B cell (primary cell): Measurements from ENCODE around the gene KIF26B. TPM values are rescaled to one million over a fixed set of nuclear protein-coding genes. Genes with fewer than 3 reads are reported as not detected.
A peak's percentile ranks its signal among the peaks of the same experiment; 100 is the strongest.

ENCODE experiments used
- ATAC-seq: fragments of 200-7000 bp; cut with Tn5 transposase; one replicate; pipeline ENCODE4 v1.10.0; 2021; ENCODE audit warnings: low read depth, mild to moderate bottlenecking, moderate number of reproducible peaks, moderate library complexity
- CTCF ChIA-PET: fragments of 350-600 bp; sonication (Branson Sonifier 250); formaldehyde crosslinking; loops from one replicate; lab custom pipeline; 2021; ENCODE audit warnings: antibody characterized with exemption, inconsistent platforms; lab: Charles Lee
- POLR2A ChIA-PET: fragments of 350-600 bp; sonication (Branson Sonifier 250); formaldehyde crosslinking; loops from one replicate; lab custom pipeline; 2021; ENCODE audit warnings: antibody characterized with exemption; lab: Charles Lee
- DNase-seq: peaks from one replicate; pipeline ENCODE4 v3.0.0; 2013
- H2AFZ ChIP-seq: 2 replicates; pipeline ENCODE4 v1.6.1; 2012; ENCODE audit warnings: mild to moderate bottlenecking, low read depth, low read length; ENCODE audit not compliant: insufficient read depth, poor library complexity, severe bottlenecking
- H3K27ac ChIP-seq, 2 donors: 1 replicate in 1 of 2; 2 replicates in 1 of 2; pipeline ENCODE4 v1.5.1; 2012 to 2013; ENCODE audit warnings: low read length in 2 of 2, mild to moderate bottlenecking in 2 of 2, moderate library complexity in 1 of 2
- H3K27me3 ChIP-seq, 4 experiments: fragments of 200-600 bp in 1 of 4; sonication (generic) in 1 of 4; replicated peaks in 1 of 4; 1 replicate in 2 of 4; 2 replicates in 2 of 4; pipeline versions ENCODE4 v1.6.1 to v1.7.0; 2013 to 2016; ENCODE audit warnings: low read length in 3 of 4, mild to moderate bottlenecking in 2 of 4, mixed read lengths in 1 of 4, moderate library complexity in 1 of 4; ENCODE audit not compliant: insufficient read depth in 4 of 4, control insufficient read depth in 3 of 4; ENCODE audit errors: control extremely low read depth in 1 of 4
- H3K36me3 ChIP-seq, 2 experiments: replicated peaks in 1 of 2; 1 replicate in 1 of 2; 2 replicates in 1 of 2; pipeline versions ENCODE4 v1.6.1 to v1.7.1; 2013; ENCODE audit warnings: low read length in 1 of 2; ENCODE audit not compliant: insufficient read depth in 2 of 2, control insufficient read depth in 1 of 2; ENCODE audit errors: control extremely low read depth in 1 of 2, extremely low read depth in 1 of 2
- H3K4me1 ChIP-seq, 2 donors: fragments of 200-600 bp in 1 of 2; sonication (generic) in 1 of 2; 1 replicate in 1 of 2; 2 replicates in 1 of 2; pipeline versions ENCODE4 v1.5.1 to v1.6.1; 2013 to 2017; ENCODE audit warnings: low read length in 2 of 2; ENCODE audit not compliant: control insufficient read depth in 2 of 2, insufficient read depth in 2 of 2
- H3K4me2 ChIP-seq: replicated peaks from 2 replicates; pipeline ENCODE3; 2012; ENCODE audit warnings: mild to moderate bottlenecking, low read depth, low read length; ENCODE audit not compliant: poor library complexity, severe bottlenecking
- H3K4me3 ChIP-seq, 5 experiments: fragments of 200-600 bp in 1 of 5; sonication (generic) in 1 of 5; 1 replicate in 3 of 5; 2 replicates in 2 of 5; pipeline versions ENCODE4 v1.5.1 to v1.7.0; 2011 to 2016; ENCODE audit warnings: low read length in 4 of 5, mild to moderate bottlenecking in 4 of 5, low read depth in 2 of 5, control low read depth in 1 of 5, moderate library complexity in 1 of 5; ENCODE audit not compliant: insufficient read depth in 1 of 5; ENCODE audit errors: control extremely low read depth in 1 of 5, extremely low read depth in 1 of 5
- H3K79me2 ChIP-seq: fragments of 200-600 bp; sonication (generic); one replicate; pipeline ENCODE4 v1.6.0; 2016; ENCODE audit warnings: low read length; ENCODE audit not compliant: control insufficient read depth, insufficient read depth
- H3K9ac ChIP-seq: fragments of 200-600 bp; sonication (generic); 2 replicates; pipeline ENCODE4 v1.6.1; 2017; ENCODE audit warnings: mild to moderate bottlenecking, low read length, moderate library complexity
- H3K9me3 ChIP-seq, 3 donors: one replicate each; pipeline versions ENCODE4 v1.6.1 to v1.7.1; 2013; ENCODE audit warnings: low read length in 2 of 3; ENCODE audit not compliant: control insufficient read depth in 2 of 3, insufficient read depth in 1 of 3; ENCODE audit errors: control extremely low read depth in 1 of 3
- H4K20me1 ChIP-seq: 2 replicates; pipeline ENCODE4 v1.6.0; 2012; ENCODE audit warnings: mild to moderate bottlenecking, low read length; ENCODE audit not compliant: insufficient read depth, control insufficient read depth, poor library complexity, severe bottlenecking
- H3K27ac Mint-ChIP-seq: one replicate; pipeline ENCODE4 v1.8.0; 2021; ENCODE audit warnings: mixed read lengths
- H3K27me3 Mint-ChIP-seq: one replicate; pipeline ENCODE4 v1.8.0; 2021; ENCODE audit warnings: mixed read lengths
- H3K4me1 Mint-ChIP-seq: one replicate; pipeline ENCODE4 v1.8.0; 2021; ENCODE audit warnings: mixed read lengths
- H3K4me3 Mint-ChIP-seq: one replicate; pipeline ENCODE4 v1.8.0; 2021; ENCODE audit warnings: mixed read lengths
- H3K9me3 Mint-ChIP-seq: one replicate; pipeline ENCODE4 v1.8.0; 2022; ENCODE audit warnings: mixed read lengths; ENCODE audit not compliant: insufficient read depth
- EZH2 ChIP-seq: IDR thresholded peaks from 2 replicates; pipeline ENCODE4 v1.6.1; 2012; ENCODE audit warnings: borderline replicate concordance, low read depth, mild to moderate bottlenecking, moderate library complexity, low read length; ENCODE audit not compliant: insufficient read depth, poor library complexity, severe bottlenecking
- WGBS: methylation state at CpG from one replicate; pipeline ENCODE4 v1.1.5; 2013; ENCODE audit warnings: missing lambda C conversion rate; ENCODE audit not compliant: insufficient coverage; 5-methylcytosine and 5-hydroxymethylcytosine counted together
- intact Hi-C: fragments of 100-400 bp; cut with micrococcal nuclease; formaldehyde crosslinking; loops from one replicate; pipeline ENCODE4 v1.10.0; 2022
- polyA plus RNA-seq: library from polyadenylated mRNA; depleted of rRNA; stranded (reverse); fragments of >200 nt; gene quantifications from 2 replicates; pipeline ENCODE4 v1.2.3, GENCODE V29; 2012
- total RNA-seq, 2 donors: library from RNA; stranded (reverse); fragments of 120-200 nt in 1 of 2; gene quantifications; 1 replicate in 1 of 2; 2 replicates in 1 of 2; pipeline versions ENCODE4 v1.2.3 to v1.2.4, GENCODE V29; 2013 to 2022
- TF ChIP-seq, protein P1 (sequence below): fragments of 200-600 bp; IDR thresholded peaks from one replicate; pipeline ENCODE4 v1.8.0; 2022; ENCODE audit warnings: antibody characterized with exemption, mild to moderate bottlenecking

The KIF26B gene
- total and polyA plus RNA-seq, 2 donors (not counting 1 experiment from before 2014, with no cell fraction given) = 0.62 TPM; not detected in 1

- H3K27me3 ChIP-seq = peaks cover 0 to 9% (median 0%) of the 10 kb centered on the region in 4 experiments
- no peaks in the 10 kb centered on the region for H3K36me3 ChIP-seq
- peak overlapping the region; percentile 16 for H2AFZ ChIP-seq
- H3K4me1 Mint-ChIP-seq = no peaks in the 10 kb centered on the region
- H3K4me2 ChIP-seq = no peak overlapping the region
- H3K27ac ChIP-seq = no peak overlapping the region
- no peak overlapping the region for H3K9ac ChIP-seq
- no peaks in the 10 kb centered on the region for H3K79me2 ChIP-seq
- H3K9me3 ChIP-seq = no peaks in the 10 kb centered on the region
- no peak overlapping the region for H3K27ac Mint-ChIP-seq
- ChIA-PET CTCF (no interaction called here), POLR2A (no interaction called here)
- TF ChIP-seq, protein P1, sequence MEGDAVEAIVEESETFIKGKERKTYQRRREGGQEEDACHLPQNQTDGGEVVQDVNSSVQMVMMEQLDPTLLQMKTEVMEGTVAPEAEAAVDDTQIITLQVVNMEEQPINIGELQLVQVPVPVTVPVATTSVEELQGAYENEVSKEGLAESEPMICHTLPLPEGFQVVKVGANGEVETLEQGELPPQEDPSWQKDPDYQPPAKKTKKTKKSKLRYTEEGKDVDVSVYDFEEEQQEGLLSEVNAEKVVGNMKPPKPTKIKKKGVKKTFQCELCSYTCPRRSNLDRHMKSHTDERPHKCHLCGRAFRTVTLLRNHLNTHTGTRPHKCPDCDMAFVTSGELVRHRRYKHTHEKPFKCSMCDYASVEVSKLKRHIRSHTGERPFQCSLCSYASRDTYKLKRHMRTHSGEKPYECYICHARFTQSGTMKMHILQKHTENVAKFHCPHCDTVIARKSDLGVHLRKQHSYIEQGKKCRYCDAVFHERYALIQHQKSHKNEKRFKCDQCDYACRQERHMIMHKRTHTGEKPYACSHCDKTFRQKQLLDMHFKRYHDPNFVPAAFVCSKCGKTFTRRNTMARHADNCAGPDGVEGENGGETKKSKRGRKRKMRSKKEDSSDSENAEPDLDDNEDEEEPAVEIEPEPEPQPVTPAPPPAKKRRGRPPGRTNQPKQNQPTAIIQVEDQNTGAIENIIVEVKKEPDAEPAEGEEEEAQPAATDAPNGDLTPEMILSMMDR = no peak
- no peak for TF ChIP-seq EZH2
- no peak for ATAC-seq
- no peaks in the 10 kb centered on the region for H3K4me1 ChIP-seq
- DNase-seq = no peak
- peaks cover 37% of the 10 kb centered on the region for H3K27me3 Mint-ChIP-seq
- intact Hi-C loops = no loop called here
- H3K9me3 Mint-ChIP-seq = peaks cover 3% of the 10 kb centered on the region
- no peak overlapping the region for H3K4me3 Mint-ChIP-seq
- WGBS = 2% methylated on average over 6 of the region's 6 CpGs
- no peaks in the 10 kb centered on the region for H4K20me1 ChIP-seq
- H3K4me3 ChIP-seq = no peak overlapping the region
Observed at GRCh38 chr1:245441689-245442088, 286.9 kb downstream of the KIF26B start.

GRCh38 chr1:245444147-245444828, 289.5 kb downstream of the KIF26B start:
- intact Hi-C loops = no loop called here
- H3K27me3 ChIP-seq = peaks cover 0 to 9% (median 0%) of the 10 kb centered on the region in 4 experiments
- Mint-ChIP-seq H3K4me3 (no peak overlapping the region), H3K27ac (no peak overlapping the region), H3K4me1 (no peaks in the 10 kb centered on the region), H3K27me3 (peaks cover 23% of the 10 kb centered on the region), H3K9me3 (peaks cover 3% of the 10 kb centered on the region)
- no peak overlapping the region for H3K4me2 ChIP-seq
- no peak overlapping the region for H3K4me3 ChIP-seq
- no peaks in the 10 kb centered on the region for H3K36me3 ChIP-seq
- H3K79me2 ChIP-seq = no peaks in the 10 kb centered on the region
- no peak for DNase-seq
- H3K4me1 ChIP-seq = no peaks in the 10 kb centered on the region
- no peak overlapping the region for H3K9ac ChIP-seq
- CTCF ChIA-PET = no interaction called here
- no peak overlapping the region for H3K27ac ChIP-seq
- WGBS = 78% methylated on average over 6 of the region's 14 CpGs
- no peaks in the 10 kb centered on the region for H4K20me1 ChIP-seq
- no peak for ATAC-seq
- TF ChIP-seq EZH2 = no peak
- TF ChIP-seq, protein P1 = no peak
- H2AFZ ChIP-seq = no peak overlapping the region
- H3K9me3 ChIP-seq = peaks cover 0 to 7% (median 0%) of the 10 kb centered on the region in 3 donors
- POLR2A ChIA-PET = no interaction called here
